ENCODE measurements around the gene IQGAP3. TPM values are rescaled to one million over a fixed set of nuclear protein-coding genes. Genes with fewer than 3 reads are reported as not detected.

The IQGAP3 gene
- total and polyA plus RNA-seq, 2 donors (not counting 1 experiment from before 2014, with no cell fraction given): 2.7 to 16.0 TPM

GRCh38 chr1:156581661-156582387 lies 9.5 kb upstream of the IQGAP3 start:
- no peaks in the 10 kb centered on the region for H4K20me1 ChIP-seq (ENCODE audit: control insufficient read depth, extremely low read depth, insufficient read depth, low read length)
- H3K36me3 ChIP-seq (ENCODE audit: control insufficient read depth, insufficient read depth, low read length): no peaks in the 10 kb centered on the region
- DNase-seq (ENCODE audit: low read depth in 2 of 2): no peak
- no peak overlapping the region for H3K4me2 ChIP-seq (ENCODE audit: extremely low read depth, insufficient read depth, low read length)
- H3K27ac ChIP-seq (ENCODE audit: insufficient read depth, low read length): no peak overlapping the region
- H3K27me3 ChIP-seq (ENCODE audit: control insufficient read depth, insufficient read depth, low read length): peaks cover 4% of the 10 kb centered on the region
- H3K9me3 ChIP-seq (ENCODE audit: control insufficient read depth, insufficient read depth, low read depth, low read length): no peaks in the 10 kb centered on the region
- no peak overlapping the region for H3K4me3 ChIP-seq (replicated peaks in 1 of 4; ENCODE audit: control extremely low read depth in 1 of 4, insufficient read depth in 1 of 4, low read depth in 3 of 4, low read length in 4 of 4)
- H3K9ac ChIP-seq (ENCODE audit: insufficient read depth, low read length): no peak overlapping the region
- H3K79me2 ChIP-seq (ENCODE audit: control insufficient read depth, insufficient read depth, low read length): no peaks in the 10 kb centered on the region
- no peak overlapping the region for H2AFZ ChIP-seq (ENCODE audit: low read length)
- no peak for TF ChIP-seq EZH2 (IDR thresholded peaks at IDR 0.05; ENCODE audit: low read length, missing control alignments)
- TF ChIP-seq CTCF (conservative IDR thresholded peaks at IDR 0.05 in 1 of 2, IDR thresholded peaks at IDR 0.05 in 1 of 2; ENCODE audit: low read depth in 1 of 2, low read length in 2 of 2): no peak
- no peaks in the 10 kb centered on the region for H3K4me1 ChIP-seq (ENCODE audit: control insufficient read depth, extremely low read depth, insufficient read depth, low read length)

- no peaks in the 10 kb centered on the region for H3K4me1 ChIP-seq (ENCODE audit: control insufficient read depth, extremely low read depth, insufficient read depth, low read length)
- no peak for DNase-seq (ENCODE audit: low read depth in 2 of 2)
- no peaks in the 10 kb centered on the region for H4K20me1 ChIP-seq (ENCODE audit: control insufficient read depth, extremely low read depth, insufficient read depth, low read length)
- no peak within 1 kb of the TSS for H3K9ac ChIP-seq (ENCODE audit: insufficient read depth, low read length)
- H3K36me3 ChIP-seq (ENCODE audit: control insufficient read depth, insufficient read depth, low read length): no peaks in the 10 kb centered on the region
- H3K27ac ChIP-seq (ENCODE audit: insufficient read depth, low read length): no peak within 1 kb of the TSS
- no peak within 1 kb of the TSS for H3K4me3 ChIP-seq (replicated peaks in 1 of 4; ENCODE audit: control extremely low read depth in 1 of 4, insufficient read depth in 1 of 4, low read depth in 3 of 4, low read length in 4 of 4)
- no peak for TF ChIP-seq EZH2 (IDR thresholded peaks at IDR 0.05; ENCODE audit: low read length, missing control alignments)
- TF ChIP-seq CTCF (conservative IDR thresholded peaks at IDR 0.05 in 1 of 2, IDR thresholded peaks at IDR 0.05 in 1 of 2; ENCODE audit: low read depth in 1 of 2, low read length in 2 of 2): no peak
- H3K79me2 ChIP-seq (ENCODE audit: control insufficient read depth, insufficient read depth, low read length): no peaks in the 10 kb centered on the region
- H2AFZ ChIP-seq (ENCODE audit: low read length): no peak within 1 kb of the TSS
- H3K9me3 ChIP-seq (ENCODE audit: control insufficient read depth, insufficient read depth, low read depth, low read length): no peaks in the 10 kb centered on the region
- no peak within 1 kb of the TSS for H3K4me2 ChIP-seq (ENCODE audit: extremely low read depth, insufficient read depth, low read length)
- peaks cover 3% of the 10 kb centered on the region for H3K27me3 ChIP-seq (ENCODE audit: control insufficient read depth, insufficient read depth, low read length)
Measured at GRCh38 chr1:156579472-156579871, 7.1 kb upstream of the IQGAP3 start, which contains the start of gene TTC24. TSS of gene TTC24 (plus strand) at chr1:156579723. CDS start at chr1:156581365, 1,642 bp downstream.

GRCh38 chr1:156578055-156578454 lies 5.7 kb upstream of the IQGAP3 start:
- Histone ChIP-seq H3K36me3 (ENCODE audit: control insufficient read depth, insufficient read depth, low read length) (no peaks in the 10 kb centered on the region), H3K27ac (ENCODE audit: insufficient read depth, low read length) (no peak overlapping the region), H3K79me2 (ENCODE audit: control insufficient read depth, insufficient read depth, low read length) (no peaks in the 10 kb centered on the region), H3K9me3 (ENCODE audit: control insufficient read depth, insufficient read depth, low read depth, low read length) (no peaks in the 10 kb centered on the region), H3K9ac (ENCODE audit: insufficient read depth, low read length) (no peak overlapping the region), H3K27me3 (ENCODE audit: control insufficient read depth, insufficient read depth, low read length) (peaks cover 6% of the 10 kb centered on the region), H3K4me1 (ENCODE audit: control insufficient read depth, extremely low read depth, insufficient read depth, low read length) (no peaks in the 10 kb centered on the region), H3K4me2 (ENCODE audit: extremely low read depth, insufficient read depth, low read length) (no peak overlapping the region), H3K4me3 (replicated peaks in 1 of 4; ENCODE audit: control extremely low read depth in 1 of 4, insufficient read depth in 1 of 4, low read depth in 3 of 4, low read length in 4 of 4) (no peak overlapping the region), H4K20me1 (ENCODE audit: control insufficient read depth, extremely low read depth, insufficient read depth, low read length) (no peaks in the 10 kb centered on the region), H2AFZ (ENCODE audit: low read length) (no peak overlapping the region)
- TF ChIP-seq EZH2 (IDR thresholded peaks at IDR 0.05; ENCODE audit: low read length, missing control alignments) (no peak), CTCF (conservative IDR thresholded peaks at IDR 0.05 in 1 of 2, IDR thresholded peaks at IDR 0.05 in 1 of 2; ENCODE audit: low read depth in 1 of 2, low read length in 2 of 2) (no peak)
- no peak for DNase-seq (ENCODE audit: low read depth in 2 of 2)
